ENCODE data around the gene GSG1L. TPM values are rescaled to one million over a fixed set of nuclear protein-coding genes. Genes with fewer than 3 reads are reported as not detected.

The GSG1L gene
- total and polyA plus RNA-seq, 9 of the 15 experiments (the other 6 are each of a cell fraction or from before 2014, with no cell fraction given): not detected

GRCh38 chr16:27748868-27749546, 314.5 kb downstream of the GSG1L start (continued):
- no peak for TF ChIP-seq ZNF609 (CRISPR knock-in tag; IDR thresholded peaks at IDR 0.05; ENCODE audit: borderline replicate concordance)
- TF ChIP-seq ZNF655 (CRISPR knock-in tag; IDR thresholded peaks at IDR 0.05): no peak
- no peak for TF ChIP-seq ELF4 (CRISPR knock-in tag; IDR thresholded peaks at IDR 0.05)
- TF ChIP-seq TSHZ1 (CRISPR knock-in tag; IDR thresholded peaks at IDR 0.05): no peak
- TF ChIP-seq MAFG (tag; conservative IDR thresholded peaks at IDR 0.05): no peak
- TF ChIP-seq ZBTB40 (IDR thresholded peaks at IDR 0.05): no peak
- TF ChIP-seq ZBTB40 (CRISPR knock-in tag; IDR thresholded peaks at IDR 0.05): no peak
- TF ChIP-seq ZC3H11A (IDR thresholded peaks at IDR 0.05; ENCODE audit: low read depth, low read length): no peak

Measured in K562 (cell line).